GM21619 (cell line): ENCODE measurements around the gene GRK4.
"Not testable (repeated sequence)": the region's sequence is repeated elsewhere in the genome, so short reads cannot be mapped to it uniquely, and the experiment has no call there.

Source experiments
- ATAC-seq: cut with Tn5 transposase; IDR thresholded peaks from one replicate; pipeline ENCODE4 v1.9.1; 2021; ENCODE audit not compliant: unreplicated experiment

GRK4 gene

DNA sequence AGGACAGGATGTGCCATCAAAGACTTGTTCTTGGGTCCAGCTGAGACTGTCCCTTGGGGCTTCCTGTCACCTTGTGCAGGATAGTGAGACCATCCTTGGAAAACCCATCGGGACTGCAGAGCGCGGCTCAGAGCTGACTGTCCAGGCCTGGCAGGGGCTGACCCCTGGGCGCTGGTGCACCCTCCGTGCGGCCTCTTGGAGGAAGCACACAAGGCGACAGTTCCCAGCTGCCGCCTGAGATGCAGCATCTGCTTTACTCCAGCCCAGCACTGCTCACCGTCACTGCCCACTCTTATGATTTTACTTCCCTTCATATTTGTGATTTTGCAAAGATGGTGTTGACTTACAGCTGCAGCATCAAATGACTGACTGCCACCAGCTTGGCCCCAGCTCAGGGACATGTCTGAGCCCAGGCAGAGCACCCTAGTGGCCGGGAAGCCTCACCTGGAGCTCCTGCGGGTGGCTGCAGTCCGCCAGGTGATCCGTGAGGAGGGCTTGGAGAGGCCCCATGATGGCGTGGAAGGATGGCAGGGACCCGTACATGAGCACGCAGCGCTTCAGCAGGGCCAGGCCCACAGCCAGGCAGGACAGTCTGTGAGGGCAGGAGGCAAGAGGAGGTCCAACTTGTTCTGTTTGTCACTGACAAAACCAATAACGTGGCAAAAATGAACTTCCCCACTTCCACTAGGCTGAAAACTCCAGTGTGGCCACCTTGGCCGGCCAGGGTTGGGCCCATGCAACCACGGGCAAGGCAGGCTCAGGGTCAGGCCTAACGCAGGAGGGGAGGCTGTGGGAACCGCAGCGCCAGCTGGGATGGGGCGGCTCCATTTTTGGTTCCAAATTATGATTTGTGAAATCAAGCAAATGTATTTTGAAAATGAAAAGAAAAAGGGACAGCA lies 22.0 kb upstream of the GRK4 start:
- no peak for ATAC-seq

DNA sequence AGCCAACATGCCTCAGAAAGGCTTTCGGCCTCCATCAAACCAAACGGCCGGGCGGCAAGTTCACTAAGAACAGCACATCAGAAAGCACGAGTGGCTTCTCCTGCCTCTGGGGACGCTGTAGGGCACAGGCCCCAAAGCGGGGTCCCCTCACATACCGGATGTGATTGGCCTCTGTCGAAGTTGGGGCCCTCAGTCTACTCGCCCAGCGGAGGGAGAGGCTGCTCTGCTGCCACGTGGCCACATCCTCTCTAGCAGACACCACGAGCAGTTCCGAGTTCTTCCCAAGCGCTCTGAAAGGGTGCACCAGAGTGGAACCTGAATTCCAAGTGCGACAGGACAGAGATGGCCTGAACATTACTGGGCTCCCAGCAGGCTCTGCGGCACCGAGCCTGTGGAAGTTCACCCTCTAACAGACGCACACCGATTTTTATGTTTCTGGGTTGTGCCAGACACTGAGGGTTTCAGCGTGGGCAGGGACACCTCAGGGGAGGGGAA lies 21.3 kb upstream of the GRK4 start:
- no peak for ATAC-seq

DNA sequence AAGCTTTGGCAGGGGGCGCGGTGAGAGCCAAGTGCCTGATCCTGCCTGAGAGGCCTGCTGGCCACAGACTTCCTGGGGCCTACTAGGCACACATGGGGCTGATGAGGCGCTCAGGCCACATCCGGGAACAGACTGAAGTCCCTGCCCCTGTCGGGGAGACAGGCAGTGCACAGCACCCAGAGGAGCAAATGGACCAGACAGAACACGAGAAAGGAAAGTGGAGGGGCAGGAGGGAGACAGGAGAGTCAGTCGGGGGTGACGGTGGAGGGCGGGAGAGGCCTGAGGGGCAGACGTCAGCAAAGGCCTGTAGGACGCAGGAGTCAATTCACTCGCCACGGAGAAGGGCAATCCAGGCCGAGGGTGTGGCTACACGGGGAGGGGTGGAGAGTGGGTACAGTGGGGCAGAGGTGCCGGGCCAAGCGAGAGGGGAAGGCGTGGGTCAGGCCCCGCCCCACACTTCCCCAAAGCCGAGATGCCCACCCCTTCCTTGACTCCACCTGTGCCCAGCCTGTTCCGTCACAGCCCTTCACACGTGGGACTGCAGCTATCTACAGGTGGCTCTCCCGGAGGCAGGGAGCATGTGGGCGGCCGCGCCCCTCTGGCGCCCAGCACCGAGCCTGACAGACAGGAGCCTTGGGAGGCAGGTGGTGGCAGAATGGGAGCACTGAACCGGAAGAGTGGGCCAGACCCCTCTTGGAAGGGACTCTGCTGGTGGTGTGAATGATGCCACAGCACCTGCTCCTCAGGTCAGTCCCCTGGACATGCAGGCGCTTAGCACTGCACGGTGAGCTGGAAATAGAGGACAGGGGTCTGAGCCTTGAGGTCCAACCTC lies 20.6 kb upstream of the GRK4 start:
- ATAC-seq: no peak

DNA sequence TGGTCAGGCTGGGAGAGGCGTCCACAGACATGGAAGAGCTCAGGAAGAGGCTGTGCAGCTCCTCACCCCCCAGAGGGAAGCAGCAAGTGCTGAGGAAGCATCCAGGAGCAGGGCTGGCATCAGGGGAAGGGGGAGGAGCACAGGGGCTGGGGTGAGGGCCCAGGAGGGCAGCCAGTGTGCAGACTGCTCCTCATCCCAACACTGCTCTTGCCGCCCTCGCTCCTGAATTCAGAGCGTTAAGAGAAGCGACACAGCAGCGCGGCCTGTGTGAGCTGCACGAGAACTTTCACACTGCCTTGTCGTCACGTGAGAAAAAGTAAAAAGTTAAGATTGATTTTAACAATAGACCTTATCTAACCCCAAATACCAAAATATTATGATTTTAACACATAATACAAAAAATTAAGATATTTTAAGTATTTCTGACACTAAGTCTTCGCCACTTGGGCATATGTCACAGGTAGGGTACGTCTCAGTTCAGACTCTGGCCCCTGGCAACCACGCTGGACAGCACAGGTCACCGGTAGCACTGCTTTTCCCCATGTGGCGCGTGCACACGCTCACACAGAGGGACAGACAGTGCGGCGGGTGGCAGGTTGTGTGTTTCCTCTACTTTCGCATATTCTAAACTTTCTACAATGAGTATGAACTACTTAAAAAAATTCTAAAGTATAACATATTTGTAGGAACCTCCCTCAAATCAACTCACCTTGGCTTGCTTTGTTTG lies 19.8 kb upstream of the GRK4 start:
- ATAC-seq: no peak

DNA sequence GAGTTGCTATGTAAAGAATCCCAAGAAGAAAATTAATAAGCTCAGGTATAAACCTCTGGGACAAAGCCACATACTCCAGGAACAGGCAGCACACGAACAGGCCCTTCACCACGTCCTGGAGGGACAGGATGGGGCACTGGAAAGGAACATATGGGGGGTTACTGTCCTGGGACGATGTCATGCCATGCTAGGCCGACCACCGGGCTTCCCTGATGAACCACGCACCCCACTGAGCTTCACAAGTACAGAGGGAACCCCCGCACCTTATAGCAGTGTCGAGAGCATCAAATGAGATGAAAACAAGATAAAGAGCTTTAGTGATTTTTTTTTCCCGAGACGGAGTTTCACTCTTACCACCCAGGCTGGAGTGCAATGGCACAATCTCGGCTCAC lies 19.3 kb upstream of the GRK4 start:
- ATAC-seq: no peak

DNA sequence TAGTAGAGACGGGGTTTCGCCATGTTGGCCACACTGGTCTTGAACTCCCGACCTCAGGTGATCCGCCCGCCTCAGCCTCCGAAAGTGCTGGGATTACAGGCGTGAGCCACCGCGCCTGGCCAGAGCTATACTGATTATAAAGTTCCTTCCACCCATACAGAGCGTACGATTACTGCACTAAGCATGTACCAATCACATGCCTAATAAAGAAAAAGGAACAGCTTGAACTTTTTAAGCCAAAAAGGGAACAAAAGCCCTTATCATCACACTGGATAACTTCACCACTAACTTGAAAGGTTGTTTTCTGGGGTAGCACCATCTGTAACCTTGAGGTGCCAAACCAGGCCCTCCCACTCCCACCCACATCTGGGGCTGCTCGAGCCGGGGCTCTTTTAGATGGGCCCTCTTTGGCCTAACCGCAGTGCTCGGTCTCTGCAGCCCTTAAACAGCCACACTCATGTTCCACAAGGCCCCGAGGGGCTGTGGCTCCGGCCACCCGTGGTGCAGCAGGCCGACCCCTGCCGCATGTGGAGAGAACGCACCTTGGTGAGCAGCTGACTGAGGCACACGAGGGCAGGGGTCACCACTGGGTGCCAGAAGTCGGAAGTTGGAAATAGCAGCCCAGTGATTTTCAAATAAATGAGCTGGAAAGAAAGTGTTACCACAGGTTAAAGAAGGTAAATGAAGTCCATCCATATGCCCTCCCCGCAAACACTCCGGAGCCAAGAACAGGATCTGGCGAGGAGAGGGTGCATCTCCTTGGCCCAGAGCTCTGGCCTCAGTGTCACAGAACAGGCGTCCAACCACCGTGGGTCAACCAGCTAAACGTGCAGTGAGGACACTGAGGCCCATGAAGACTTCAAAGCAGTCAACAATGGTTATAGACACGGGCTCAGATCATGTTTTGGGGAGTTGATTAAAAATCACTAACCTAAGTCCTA lies 18.5 kb upstream of the GRK4 start:
- no peak for ATAC-seq

DNA sequence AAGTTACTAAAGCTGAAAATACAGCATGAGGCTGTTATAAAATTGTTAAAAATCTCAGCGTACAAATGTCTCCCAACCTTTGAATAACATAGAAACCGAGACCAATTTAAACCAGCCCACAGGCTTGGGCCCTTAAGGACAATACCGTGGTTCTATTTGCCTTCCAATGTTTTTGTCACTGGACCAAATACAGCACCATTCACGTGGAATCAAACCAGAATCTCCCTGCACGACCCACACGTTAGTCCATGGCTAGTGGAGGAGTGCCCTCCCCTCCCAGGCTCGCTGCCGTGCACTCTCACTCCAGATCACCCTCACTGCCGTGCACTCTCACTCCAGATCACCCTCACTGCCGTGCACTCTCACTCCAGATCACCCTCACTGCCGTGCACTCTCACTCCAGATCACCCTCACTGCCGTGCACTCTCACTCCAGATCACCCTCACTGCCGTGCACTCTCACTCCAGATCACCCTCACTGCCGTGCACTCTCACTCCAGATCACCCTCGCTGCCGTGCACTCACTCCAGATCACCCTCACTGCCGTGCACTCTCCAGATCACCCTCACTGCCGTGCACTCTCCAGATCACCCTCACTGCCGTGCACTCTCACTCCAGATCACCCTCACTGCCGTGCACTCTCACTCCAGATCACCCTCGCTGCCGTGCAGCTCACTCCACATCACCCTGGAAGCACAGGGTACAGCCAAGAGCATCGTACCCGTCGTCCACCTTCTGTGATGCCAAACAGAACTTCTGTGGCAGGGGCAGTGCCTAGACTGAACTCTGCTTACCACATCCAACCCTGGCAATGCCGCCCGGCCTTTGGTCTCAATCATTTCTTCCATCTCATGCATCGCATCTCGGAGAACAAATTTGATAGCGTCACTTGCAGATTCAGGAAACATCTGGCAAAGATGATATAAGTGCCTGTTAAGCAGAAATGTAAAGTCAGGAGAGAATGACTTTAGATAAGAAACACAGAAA lies 17.5 kb upstream of the GRK4 start:
- not testable (repeated sequence) for ATAC-seq

DNA sequence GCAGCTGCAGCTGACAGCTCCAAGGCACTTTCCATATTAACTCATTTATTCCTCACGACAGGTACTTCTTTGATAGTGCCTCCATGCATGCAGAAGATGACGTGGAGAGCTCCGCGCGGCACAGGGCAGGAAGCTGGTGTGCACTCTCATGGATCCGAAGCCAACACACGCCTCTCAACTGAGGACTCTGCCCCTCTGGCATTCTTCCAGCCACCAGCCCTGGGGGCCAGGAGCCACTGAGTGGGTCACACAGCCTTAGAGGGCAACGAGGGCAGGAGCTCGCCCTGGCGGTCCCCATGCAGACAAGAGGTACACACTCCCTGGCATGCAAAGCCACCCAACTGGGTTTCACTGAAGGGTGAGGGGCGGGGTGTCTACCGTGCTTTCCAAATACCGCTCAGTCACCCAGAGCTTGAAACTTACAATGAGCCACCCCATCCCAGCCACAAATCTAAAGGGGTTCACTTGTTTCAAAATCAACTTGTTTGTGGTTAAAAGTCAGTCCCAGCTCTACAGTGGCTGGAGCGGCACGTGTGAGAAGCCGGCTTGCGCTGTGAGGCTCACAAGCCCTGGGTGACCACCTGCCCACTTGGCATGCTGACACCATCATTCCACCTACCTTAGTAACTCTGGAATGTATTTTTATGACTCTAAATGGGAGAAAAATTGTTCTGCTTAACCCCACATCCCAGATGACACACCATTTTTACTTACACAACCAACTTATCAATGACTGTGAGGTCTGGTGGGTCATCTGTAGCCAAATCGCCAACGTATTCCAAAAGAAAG lies 16.4 kb upstream of the GRK4 start:
- no peak for ATAC-seq

DNA sequence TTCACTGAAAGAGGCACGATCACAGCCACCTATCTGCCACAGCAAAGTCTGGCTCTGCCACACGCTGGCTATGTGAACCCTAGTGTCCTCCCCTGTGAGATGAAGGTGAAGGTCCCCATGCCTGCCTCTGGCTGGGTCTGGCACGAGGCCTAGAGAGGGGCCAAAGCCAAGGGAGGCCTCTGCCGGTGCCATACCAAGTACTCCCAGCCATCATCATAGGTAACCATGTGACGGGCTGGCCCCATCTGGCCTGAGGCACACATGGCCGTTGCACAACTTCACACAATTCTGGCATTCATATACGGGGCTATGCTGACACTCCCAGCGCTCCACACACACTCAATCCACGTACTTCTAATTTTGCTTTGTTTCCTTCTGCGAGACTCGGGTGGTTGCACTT lies 15.4 kb upstream of the GRK4 start:
- ATAC-seq: no peak

DNA sequence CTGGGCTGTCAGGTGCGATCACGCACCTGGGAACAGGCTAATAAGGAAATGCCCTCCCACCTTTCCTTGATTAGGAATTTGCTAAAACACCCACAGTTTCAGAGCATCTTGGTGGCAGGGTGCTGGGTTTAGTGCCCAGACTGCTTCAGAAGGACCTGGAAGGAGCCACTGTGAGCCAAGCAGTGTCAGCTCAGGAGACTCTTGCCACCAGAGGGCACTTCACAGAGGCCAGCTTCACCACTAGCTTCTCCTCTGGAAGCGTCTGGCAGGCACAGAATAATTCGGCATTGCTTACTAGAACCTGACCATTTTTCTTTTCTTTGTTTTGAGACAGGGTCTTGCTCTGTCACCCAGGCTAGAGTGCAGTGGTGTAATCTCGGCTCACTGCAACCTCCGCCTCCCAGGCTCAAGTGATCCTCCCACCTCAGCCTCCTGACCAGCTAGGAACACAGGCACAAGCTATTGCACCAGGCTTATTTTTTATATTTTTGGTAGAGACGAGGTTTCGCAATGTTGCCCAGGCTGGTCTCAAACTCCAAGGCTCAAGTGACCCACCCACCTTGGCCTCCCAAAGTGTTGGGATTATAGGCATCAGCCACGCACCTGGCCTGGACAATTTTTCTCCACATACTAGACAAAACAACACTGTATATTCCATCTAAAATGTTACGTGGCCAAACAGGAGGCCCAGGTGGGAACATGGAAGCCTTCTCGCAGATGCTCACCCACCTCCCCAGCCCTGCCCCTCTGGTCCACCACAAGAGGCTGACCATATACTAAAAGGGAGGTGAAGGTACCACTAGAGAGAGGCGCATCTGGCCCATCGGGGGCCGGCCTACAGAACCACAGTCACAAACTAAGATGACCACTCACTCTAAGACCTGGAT lies 14.2 kb upstream of the GRK4 start:
- ATAC-seq: no peak

DNA sequence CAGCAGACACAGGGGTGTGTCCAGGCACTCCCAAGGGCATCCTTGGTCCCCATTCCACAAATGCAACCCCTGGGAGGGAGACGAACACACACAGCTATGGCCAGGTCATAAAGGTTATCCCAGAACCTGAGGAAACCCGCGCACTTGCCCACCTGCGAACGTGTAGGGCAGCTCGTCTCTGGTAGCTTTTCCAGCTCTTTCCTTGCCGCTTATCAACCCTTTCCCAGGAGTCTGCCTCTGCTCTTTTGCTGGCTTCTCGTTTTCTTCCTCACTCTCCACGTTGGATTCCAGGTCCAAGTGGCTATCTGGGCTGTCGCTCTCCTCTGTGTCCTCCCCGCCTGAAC lies 13.6 kb upstream of the GRK4 start:
- no peak for ATAC-seq

DNA sequence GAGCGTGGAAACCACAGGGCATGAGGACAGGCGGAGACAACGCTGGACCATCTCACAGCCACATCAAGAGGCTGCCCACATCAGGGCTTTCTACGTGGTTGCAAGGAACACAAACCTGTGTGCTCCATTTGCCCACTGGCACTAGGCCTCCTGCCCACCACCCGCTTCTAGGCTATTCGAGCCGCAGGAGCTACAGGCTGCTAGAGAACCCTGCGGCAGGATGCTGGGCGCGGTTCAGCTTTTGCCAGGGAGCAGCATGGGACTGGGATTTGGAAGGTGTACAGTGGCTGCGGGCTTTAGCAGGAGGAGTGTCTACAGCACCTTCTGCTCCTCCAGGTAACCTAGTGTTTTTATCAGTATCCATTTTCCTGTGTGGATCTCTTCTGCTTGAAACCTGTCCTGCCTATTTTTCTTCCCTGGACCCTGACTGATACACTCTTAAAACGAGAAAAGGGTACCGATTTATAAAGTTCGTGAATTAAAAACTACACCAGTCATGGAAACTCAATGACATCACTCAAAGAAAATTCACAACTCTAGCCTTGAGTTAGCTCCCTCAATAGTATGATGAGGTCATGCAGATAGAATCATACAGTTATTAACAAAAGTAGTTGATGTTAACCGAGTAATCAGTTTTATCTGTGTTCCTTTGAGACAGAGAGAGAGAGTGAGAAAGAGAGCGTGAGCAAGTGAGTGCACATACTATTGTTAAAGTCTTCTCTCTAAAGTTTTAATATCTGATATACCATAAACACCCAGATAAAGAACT lies 13.0 kb upstream of the GRK4 start:
- no peak for ATAC-seq

DNA sequence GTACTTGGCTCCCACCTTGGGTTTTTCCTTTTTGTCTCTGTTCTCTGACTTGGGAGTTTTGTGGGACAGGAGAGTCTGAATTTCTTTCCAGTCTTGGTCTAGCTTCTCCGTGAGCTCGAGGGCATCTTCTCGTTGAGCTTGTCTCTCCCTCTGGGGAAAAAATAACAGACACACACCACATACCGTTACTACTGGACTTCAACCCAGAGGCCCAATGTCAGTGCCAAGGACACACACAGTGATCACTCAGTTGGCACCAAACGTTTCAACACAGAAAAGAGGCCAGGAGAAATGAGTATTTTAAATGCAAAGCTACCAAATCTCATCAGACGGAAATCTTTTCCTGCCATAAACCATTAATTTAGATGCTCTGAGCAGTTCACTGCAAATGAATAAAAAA lies 9.9 kb upstream of the GRK4 start:
- no peak for ATAC-seq

DNA sequence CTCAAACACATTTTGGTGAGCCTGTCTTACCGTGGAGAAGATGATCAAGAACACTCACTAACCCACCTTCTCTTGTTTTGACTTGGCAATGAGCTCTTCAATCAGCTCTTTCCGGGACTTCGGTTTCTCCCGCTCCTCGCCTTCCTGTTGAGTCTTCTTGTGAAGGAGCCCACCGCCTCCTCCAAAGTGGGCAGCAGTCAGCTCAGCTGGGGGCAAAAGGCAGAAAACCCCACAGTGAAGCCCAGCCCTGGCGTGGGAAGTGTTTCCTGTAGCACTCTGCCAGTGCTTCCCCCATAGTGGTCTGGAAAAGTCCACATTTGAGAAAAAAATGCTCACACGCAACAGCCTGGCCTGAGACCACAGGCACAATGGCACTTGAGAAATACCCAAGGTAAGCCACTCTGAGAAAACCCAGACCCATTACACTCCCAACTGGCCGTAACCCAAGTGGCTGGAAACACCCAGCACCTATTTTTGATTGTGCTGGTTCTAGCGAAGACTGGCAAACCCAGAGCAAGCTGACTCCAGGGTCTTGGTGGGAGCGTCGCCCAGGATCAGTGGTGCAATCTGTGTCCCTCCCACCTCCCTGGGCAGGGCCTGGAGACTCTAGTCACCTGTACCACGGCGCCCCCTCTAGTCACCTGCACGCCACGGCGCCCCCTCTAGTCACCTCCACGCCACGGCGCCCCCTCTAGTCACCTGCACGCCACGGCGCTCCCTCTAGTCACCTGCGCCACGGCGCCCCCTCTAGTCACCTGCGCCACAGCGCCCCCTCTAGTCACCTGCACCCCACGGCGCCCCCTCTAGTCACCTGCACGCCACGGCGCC lies 8.8 kb upstream of the GRK4 start:
- ATAC-seq: no peak

DNA sequence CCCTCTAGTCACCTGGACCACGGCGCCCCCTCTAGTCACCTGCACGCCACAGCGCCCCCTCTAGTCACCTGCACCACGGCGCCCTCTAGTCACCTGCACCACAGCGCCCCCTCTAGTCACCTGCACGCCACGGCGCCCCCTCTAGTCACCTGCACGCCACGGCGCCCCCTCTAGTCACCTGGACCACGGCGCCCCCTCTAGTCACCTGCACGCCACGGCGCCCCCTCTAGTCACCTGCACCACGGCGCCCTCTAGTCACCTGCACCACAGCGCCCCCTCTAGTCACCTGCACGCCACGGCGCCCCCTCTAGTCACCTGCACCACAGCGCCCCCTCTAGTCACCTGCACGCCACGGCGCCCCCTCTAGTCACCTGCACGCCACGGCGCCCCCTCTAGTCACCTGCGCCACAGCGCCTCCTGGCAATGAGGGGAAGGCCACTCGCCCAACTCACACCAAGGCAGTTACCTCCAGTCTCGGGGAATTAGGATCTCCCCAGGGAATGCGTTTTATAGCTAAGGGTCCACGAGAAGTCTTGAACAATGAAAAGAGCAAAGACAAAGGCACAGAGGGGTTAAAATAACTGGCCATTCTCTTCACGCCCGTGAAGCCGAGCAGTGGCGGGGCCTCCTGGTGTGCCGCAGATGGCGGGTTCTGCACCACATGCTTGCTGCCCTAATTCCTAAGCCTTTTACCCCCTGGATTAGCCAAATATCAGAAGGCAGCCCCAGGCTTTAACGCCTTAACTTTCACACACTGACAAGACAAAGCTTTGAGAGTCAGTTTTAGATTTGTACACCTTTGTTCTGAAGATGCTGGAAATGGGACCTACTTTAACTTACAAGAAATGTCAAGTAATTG lies 8.0 kb upstream of the GRK4 start:
- ATAC-seq: not testable (repeated sequence)
